ENCODE data around the gene TOP3B. TPM values are rescaled to one million over a fixed set of nuclear protein-coding genes. Genes with fewer than 3 reads are reported as not detected.

The TOP3B gene
- total and polyA plus RNA-seq, 8 donors = 22.5 to 43.5 (median 30.6) TPM

GRCh38 chr22:21947040-21948014, 35.3 kb downstream of the TOP3B start:
- TF ChIP-seq CTCF (IDR thresholded peaks at IDR 0.05) = peak; percentile 28 to 34
- peaks cover 0 to 31% of the 10 kb centered on the region in 2 donors for H3K36me3 ChIP-seq
- H3K4me3 ChIP-seq = no peak overlapping the region
- DNase-seq (no peak), ATAC-seq (no peak)
- no peaks in the 10 kb centered on the region for H3K27me3 ChIP-seq
- no peaks in the 10 kb centered on the region for H3K9me3 ChIP-seq
- intact Hi-C loops (cut with DNase I) = no loop called here
- peaks cover 17 to 96% of the 10 kb centered on the region in 2 donors for H3K4me1 ChIP-seq
- H3K27ac ChIP-seq = peak overlapping the region; percentile 69 to 98

GRCh38 chr22:21946262-21946925, 36.2 kb downstream of the TOP3B start:
- Histone ChIP-seq H3K27me3 (no peaks in the 10 kb centered on the region), H3K4me1 (peaks cover 17 to 97% of the 10 kb centered on the region in 2 donors), H3K4me3 (no peak overlapping the region), H3K27ac (peak overlapping the region; percentile 69 to 98), H3K9me3 (no peaks in the 10 kb centered on the region), H3K36me3 (peaks cover 0 to 35% of the 10 kb centered on the region in 2 donors)
- DNase-seq = no peak
- intact Hi-C loops (cut with DNase I) = no loop called here
- ATAC-seq = no peak
- no peak for TF ChIP-seq CTCF (IDR thresholded peaks at IDR 0.05)

- TF ChIP-seq CTCF (IDR thresholded peaks at IDR 0.05) = no peak
- intact Hi-C loops (cut with DNase I) = no loop called here
- Histone ChIP-seq H3K27me3 (no peaks in the 10 kb centered on the region), H3K36me3 (peaks cover 0 to 38% of the 10 kb centered on the region in 2 donors), H3K4me1 (peaks cover 15 to 97% of the 10 kb centered on the region in 2 donors), H3K9me3 (no peaks in the 10 kb centered on the region), H3K4me3 (no peak overlapping the region), H3K27ac (peak overlapping the region; percentile 33 to 98)
- DNase-seq = no peak
- ATAC-seq = no peak
Measured at GRCh38 chr22:21945453-21946261, 36.9 kb downstream of the TOP3B start.

GRCh38 chr22:21944871-21945270, 37.7 kb downstream of the TOP3B start:
- no peak for DNase-seq
- Histone ChIP-seq H3K27me3 (no peaks in the 10 kb centered on the region), H3K4me3 (no peak overlapping the region), H3K9me3 (no peaks in the 10 kb centered on the region), H3K4me1 (peaks cover 16 to 97% of the 10 kb centered on the region in 2 donors), H3K27ac (peak overlapping the region; percentile 33 to 98), H3K36me3 (peaks cover 0 to 38% of the 10 kb centered on the region in 2 donors)
- no peak for TF ChIP-seq CTCF (IDR thresholded peaks at IDR 0.05)
- intact Hi-C loops (cut with DNase I) = no loop called here
- no peak for ATAC-seq

Measured in left lung (tissue), 10 donors.